ENCODE measurements around the gene AK9.
"Not testable (repeated sequence)": the region's sequence is repeated elsewhere in the genome, so short reads cannot be mapped to it uniquely, and the experiment has no call there.

The AK9 gene

DNA sequence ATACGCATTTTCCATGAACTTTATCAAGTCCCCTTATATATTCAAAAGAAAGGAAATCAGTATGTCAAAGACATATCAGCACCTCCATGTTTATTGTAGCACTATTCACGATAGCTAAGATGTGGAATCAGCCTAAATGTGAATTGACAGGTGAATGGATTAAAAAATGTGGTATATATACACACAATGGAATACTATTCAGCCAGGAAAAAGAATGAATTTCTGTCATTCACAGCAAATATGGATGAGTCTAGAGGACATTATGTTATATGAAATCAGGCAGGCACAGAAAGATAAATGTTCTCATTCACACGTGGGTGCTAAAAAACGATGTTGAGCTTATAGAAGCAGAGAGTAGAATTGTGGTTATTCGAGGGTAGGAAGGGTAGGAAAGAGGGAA is 5.4 kb upstream of the AK9 start:
- no peak for DNase-seq (ENCODE audit: low spot score)

GRCh38 chr6:109695468-109695867 is 4.5 kb upstream of the AK9 start:
- DNase-seq (ENCODE audit: low spot score): peak; percentile 26

DNA sequence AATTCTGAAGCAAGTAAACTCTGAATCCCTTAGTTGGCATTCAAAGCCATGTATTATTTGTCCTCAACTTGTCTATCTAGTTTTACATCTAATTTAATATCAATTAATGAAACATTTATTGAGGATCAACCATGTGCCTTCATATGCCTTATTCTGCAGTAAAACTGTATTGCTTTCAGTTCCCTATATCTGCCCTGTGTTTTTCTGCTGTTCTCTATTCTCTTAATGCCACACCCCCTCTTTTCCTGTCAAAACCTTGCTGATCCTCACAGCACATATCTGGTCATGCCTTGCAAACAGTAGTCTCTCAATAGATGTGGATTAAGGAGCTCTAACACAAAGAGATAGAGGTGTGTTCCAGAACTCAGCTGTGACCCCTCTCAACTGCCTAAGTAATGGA is 2.1 kb upstream of the AK9 start:
- no peak for DNase-seq (ENCODE audit: low spot score)

DNA sequence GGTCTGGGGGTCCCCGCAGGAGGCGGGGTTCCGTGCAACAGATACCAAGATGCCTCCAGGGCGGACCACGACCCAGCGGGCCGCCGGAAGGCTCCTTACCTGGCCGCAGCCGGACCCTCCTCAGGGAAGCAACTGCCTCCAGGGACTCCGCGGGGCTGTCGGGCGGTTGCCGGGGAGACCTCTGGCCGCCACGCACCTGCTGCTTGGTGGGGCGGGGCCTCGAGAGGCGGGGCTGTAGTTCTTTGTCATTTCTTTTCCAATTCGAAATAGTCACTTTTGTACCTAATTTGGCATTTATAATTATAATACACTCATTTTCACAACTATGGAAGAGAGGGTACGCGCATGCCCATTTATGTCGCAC is 647 bp downstream of the AK9 start:
- DNase-seq (ENCODE audit: low spot score): no peak

DNA sequence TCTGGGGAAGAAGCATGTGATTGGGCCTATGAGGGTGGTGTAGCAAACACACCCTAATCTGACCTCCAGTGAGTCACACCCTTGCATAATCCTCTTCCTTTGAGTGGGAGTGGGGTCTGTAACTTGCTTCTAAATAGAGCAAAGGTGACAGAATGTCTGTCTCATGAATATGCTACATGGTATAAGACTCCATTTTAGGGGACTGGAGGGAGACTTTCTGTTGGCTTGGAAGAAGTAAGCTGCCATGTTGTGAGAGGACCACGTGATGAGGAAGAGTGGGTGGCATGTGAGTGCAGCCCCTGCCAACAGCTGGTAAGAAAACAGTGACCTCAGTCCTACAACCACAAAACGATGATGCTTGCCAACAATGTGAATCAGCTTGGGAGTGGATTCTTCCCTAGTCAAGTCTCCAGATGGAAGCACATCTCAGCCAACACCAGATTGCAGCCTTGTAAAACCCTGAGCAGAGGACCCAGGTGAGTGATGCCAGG is 3.7 kb downstream of the AK9 start:
- DNase-seq (ENCODE audit: low spot score): no peak

DNA sequence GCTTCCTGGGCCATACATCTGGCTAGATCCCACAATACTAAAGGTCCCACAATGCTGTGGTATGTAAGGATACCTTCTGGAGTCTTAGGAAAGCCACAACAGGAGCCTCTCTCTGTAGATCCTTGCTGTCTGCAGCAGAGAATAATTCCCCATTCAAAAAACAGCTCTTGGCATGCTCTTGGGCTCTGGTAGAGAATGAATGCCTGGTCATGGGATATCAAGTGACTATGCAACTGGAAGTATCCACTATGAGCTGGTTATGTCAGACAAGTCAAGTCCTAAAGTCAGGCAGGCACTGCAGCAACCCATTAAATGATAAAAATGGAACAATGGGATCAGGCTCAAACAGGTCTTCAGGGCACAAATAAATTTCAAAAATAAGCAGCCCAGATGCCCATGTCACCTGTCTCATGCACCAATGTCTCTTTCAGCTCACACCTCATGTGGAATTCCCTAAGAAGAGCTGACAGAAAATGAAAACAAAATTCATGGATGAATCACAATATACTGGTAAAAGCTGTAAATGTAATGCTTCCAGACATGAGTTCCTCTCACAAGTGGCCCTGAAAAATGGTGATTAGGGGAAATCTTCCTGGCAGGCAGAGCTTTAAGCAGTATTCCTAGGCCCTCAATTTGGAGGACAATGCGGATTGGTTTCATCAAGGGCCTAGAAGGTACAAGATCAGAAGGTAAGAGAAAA is 4.3 kb downstream of the AK9 start:
- DNase-seq (ENCODE audit: low spot score): no peak

GRCh38 chr6:109678661-109679505 is 12.1 kb downstream of the AK9 start:
- DNase-seq (ENCODE audit: low spot score): not testable (repeated sequence)

- DNase-seq (ENCODE audit: low spot score): no peak
Measured at GRCh38 chr6:109678240-109678639, 12.8 kb downstream of the AK9 start.

DNA sequence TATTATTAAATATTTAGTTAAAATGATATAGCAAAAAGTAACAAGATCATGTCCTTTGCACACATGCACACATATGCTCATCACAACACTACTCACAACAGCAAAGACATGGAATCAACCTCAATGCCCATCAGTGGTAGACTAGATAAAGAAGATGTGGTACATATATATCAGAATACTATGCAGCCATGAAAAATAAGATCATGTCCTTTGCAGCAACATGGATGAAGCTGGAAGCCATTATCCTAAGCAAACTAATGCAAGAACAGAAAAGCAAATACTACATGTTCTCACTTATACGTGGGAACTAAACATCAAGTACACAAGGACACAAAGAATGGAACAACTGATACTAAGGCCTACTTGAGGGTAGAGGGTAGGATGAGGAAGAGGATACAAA is 14.3 kb downstream of the AK9 start:
- DNase-seq (ENCODE audit: low spot score): no peak

DNA sequence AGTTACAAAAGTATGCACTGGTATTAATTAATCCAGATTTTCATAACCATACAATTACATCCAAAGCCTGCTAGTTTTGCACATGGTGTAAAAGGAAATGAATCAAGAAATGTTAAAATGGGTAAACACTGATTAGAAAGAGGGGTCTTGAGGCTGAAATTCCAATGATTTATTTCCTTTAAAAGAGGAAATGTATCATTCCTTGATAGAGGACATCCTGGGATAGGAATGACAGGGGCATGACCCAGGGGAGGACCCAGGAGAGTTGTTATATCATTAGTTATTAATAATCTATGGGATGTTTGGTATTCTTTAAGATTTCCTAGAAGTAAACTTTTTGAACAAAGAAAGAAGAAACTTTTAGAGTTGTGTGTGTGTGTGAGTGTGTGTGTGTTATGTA is 18.2 kb downstream of the AK9 start:
- peak; percentile 83 for DNase-seq (ENCODE audit: low spot score)

DNA sequence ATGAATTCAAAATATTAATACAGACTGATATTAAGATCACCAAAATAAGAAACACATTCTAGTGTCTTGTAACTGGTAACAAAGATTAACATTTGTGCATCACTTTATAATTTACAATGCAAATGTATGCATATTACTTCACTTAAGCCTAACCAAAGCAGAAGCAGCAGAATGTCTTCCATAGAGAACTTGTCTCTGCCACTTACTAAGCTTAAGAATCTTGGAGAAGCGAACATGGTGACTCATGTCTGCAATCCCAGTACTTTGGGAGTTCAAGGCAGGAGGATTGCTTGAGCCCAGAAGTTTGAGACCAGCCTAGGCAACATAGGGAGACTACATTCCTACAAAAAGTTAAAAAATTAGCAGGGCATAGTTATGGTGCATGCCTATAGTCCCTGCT is 18.8 kb downstream of the AK9 start:
- no peak for DNase-seq (ENCODE audit: low spot score)

GRCh38 chr6:109671733-109672132 is 19.3 kb downstream of the AK9 start:
- DNase-seq (ENCODE audit: low spot score): no peak

- no peak for DNase-seq (ENCODE audit: low spot score)
Measured at GRCh38 chr6:109669811-109670210, 21.2 kb downstream of the AK9 start.

DNA sequence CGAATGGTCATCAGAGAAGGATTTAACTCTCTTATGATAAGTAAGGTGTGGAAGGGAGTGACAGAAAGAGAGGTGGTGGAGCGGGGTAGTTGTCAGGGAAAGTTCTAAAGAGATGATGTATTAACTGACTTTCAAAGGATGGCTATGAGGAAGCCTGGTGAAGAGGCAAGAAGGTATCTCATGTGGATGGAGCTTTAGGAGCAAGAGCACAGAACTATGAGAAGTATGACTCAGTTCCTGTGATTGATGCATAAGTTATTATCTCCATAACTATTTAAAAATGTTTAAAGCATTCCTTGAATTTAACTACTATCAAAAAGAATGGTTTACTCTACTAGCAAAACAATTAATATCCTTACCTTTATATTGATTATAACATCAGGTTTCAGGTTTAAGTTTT is 28.8 kb downstream of the AK9 start:
- DNase-seq (ENCODE audit: low spot score): peak; percentile 67

DNA sequence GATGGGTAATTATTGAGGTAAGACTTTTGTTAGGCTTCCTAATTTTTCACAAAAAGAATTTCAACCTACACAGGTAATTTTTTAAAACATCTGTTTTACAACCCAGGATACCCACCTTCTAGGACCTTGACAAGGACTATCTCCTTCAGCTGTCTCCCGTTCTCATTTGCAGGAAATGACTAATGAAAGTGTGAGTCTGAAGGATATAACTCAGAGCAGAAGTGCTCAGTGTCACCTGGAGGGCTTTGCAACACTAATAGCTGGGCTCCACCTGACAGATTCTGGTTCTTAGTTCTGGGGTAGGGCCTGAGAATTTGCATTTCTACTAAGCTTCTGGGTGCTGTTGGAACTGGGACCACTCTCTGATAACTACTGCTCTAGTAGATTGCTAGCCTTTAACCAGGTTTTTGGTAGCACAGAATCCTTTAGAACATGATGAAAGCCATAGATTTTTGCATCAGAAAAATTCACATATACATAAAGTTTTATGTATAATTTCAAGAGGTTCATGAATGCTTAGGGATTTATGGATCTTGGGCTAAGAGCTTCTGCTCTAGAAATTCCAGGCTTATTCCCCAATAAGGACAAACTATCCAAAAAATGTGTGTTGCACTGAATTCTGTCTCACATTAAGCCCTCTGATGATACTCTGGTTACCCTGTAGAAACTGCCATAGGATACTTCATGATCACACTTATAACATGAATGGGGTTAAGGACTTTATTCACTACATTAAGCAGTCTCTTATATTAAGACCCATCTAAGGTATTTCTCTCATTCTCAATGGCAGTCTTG is 30.3 kb downstream of the AK9 start:
- DNase-seq (ENCODE audit: low spot score): no peak

DNA sequence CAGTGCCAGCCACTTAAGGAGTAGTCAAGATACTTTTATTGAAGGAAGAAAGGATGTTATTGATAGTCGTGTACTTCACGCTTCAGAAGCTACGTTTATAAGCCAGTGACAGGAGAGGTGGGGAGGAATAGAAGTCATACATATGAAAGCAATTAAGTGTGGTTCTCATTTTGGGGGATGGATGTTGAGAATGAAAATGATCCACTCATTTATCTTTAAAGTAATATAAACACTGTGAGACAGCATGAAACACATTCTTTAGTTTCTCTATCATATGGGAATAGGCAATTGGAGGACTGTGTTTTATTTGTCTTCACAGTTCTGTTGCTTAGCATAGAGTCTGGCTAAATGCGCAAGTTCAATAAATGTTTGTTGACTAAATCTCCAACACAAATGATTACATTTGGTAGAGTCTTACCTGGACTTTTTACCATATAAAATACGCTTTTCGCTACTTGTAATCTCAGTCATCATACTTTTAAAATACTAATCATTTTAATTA is 35.2 kb downstream of the AK9 start:
- no peak for DNase-seq (ENCODE audit: low spot score)

GRCh38 chr6:109653264-109653663 is 37.7 kb downstream of the AK9 start:
- no peak for DNase-seq (ENCODE audit: low spot score)

GRCh38 chr6:109644131-109644530 is 46.9 kb downstream of the AK9 start:
- DNase-seq (ENCODE audit: low spot score): no peak

DNA sequence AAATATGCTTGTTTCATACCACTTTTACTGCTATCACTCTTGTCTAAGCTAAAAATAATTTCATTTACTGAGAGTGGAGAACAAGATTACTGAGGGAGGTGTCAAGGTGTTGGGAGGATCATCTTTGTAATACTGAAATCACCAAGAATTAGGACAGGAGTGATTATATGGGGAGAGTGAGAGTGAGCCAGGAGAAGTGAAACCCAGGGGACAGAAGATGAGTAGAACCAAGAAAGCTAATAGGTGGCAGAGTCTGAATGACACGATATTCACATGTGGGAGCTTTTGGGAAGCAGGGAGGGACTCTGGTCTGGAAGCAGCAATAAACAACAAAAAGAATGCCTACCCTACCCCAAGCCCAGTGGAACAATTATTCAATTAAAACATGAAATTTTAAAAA is 58.6 kb downstream of the AK9 start:
- DNase-seq (ENCODE audit: low spot score): no peak

DNA sequence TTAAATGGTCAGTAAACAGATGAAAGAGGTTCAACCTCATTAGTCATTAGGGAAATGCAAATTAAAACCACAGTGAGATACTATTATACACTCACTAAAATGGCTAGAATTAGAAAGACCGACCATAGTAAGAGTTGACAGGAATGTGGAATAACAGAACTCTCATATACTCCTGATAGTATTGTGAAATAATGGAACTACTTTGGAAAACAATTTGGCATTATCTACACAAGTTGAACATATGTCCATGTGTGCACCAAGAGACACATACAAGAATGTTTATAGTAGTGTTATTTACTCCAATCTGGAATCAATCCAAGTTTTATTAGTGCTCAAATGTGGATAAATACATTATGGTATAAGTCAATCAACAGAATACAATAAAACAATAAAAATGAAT is 59.6 kb downstream of the AK9 start:
- no peak for DNase-seq (ENCODE audit: low spot score)

- DNase-seq (ENCODE audit: low spot score): no peak
Measured at GRCh38 chr6:109628158-109629000, 62.6 kb downstream of the AK9 start.

- DNase-seq (ENCODE audit: low spot score): no peak
Measured at GRCh38 chr6:109626311-109626710, 64.7 kb downstream of the AK9 start.
